HG03045 (cell line): ENCODE data around the gene THAP4.

Source experiments
- ATAC-seq: cut with Tn5 transposase; IDR thresholded peaks from one replicate; pipeline ENCODE4 v1.9.1; 2021; ENCODE audit warnings: mild to moderate bottlenecking, moderate library complexity; ENCODE audit not compliant: unreplicated experiment

Gene THAP4

DNA sequence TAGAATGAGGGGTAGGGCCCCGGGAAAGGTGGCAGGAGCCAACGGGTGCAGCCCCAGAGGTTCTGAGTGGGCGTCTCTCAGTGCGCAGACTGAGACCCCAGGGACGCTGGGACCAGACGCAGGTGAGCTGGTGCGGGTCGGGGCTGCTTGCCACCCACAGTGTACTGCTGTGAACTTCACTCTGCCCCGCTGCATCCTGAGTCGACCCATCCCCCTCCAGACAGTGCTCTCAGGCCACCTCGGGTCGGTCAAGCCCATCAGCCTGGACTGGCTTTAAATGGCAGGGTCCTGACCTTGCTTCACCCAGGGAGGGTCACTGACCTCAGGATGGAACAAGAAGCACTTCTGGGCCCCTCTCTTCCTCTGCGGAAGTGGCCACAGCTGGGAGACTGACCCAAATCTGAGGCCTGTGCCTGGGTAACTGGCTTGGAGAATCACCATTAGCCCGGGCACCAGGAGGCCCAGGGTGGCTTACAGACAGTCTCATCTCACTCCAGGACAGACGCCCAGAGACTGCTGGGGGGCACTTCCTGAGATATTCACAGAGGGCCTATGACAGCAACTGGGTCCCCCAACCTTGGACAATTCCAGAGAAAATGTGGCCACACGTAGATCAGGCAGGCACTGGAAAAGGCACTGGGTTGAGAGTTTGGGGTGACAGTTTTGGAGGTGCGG is 102.1 kb downstream of the THAP4 start:
- ATAC-seq, result no peak
